OCI-M2 (cell line): ENCODE data around the gene SAC3D1.

ENCODE experiments used
- DNase-seq: peaks from one replicate; lab custom pipeline; 2025; ENCODE audit not compliant: unreplicated experiment; lab: John Stamatoyannopoulos, UW

Gene SAC3D1

GRCh38 chr11:65087216-65087615, 46.2 kb downstream of the SAC3D1 start:
- no peak for DNase-seq

- DNase-seq, result no peak
Observed at GRCh38 chr11:65087827-65088226, 46.8 kb downstream of the SAC3D1 start.

DNA sequence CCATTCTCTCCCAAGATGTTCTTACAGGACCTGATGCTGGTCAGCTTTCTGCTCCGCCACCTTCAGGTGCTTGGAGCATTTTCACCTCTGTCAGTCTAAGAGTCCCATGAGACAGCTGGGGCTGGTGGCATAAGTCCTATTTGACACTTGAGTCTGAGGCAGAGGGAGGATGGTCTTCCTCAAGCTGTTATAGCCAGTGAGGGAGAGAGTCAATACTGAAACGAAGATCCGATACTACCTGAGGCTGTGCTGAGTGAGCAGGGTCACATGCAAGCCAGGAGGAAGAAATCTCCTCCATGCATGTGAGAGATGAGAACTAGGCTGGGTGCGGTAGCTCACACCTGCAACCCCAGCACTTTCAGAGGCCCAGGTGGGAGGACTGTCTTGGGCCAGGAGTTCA, 48.6 kb downstream of the SAC3D1 start:
- no peak for DNase-seq

GRCh38 chr11:65090628-65091027, 49.6 kb downstream of the SAC3D1 start:
- no peak for DNase-seq
